Gastrocnemius medialis (tissue), 4 donors: ENCODE data around the gene SORCS1. TPM values are rescaled to one million over a fixed set of nuclear protein-coding genes. Genes with fewer than 3 reads are reported as not detected.

ENCODE experiments used
- ATAC-seq, 2 donors: fragments of 150-250 bp; one replicate each; pipeline ENCODE4 v1.9.1; 2016
- DNase-seq, 2 donors: peaks; one replicate each; pipeline ENCODE4 v3.0.0-alpha.2; 2019
- H3K27ac ChIP-seq, 4 donors: fragments of 200-600 bp; sonication (generic); 1 replicate in 1 of 4; 2 replicates in 3 of 4; pipeline ENCODE4 v1.5.1; 2016 to 2018; ENCODE audit warnings: mild to moderate bottlenecking in 2 of 4, moderate library complexity in 1 of 4
- H3K27me3 ChIP-seq, 3 donors: fragments of 200-600 bp; sonication (generic) in 2 of 3; 1 replicate in 1 of 3; 2 replicates in 2 of 3; pipeline versions ENCODE4 v1.5.1 to v1.6.0; 2016 to 2019; ENCODE audit warnings: mild to moderate bottlenecking in 1 of 3, moderate library complexity in 1 of 3
- H3K36me3 ChIP-seq, 2 donors: fragments of 200-600 bp; sonication (generic) in 1 of 2; one replicate each; pipeline ENCODE4 v1.5.1; 2017 to 2018
- H3K4me1 ChIP-seq, 2 donors: fragments of 200-600 bp; sonication (generic) in 1 of 2; one replicate each; pipeline ENCODE4 v1.5.1; 2016 to 2017; ENCODE audit warnings: mild to moderate bottlenecking in 2 of 2
- H3K4me3 ChIP-seq, 4 donors: fragments of 200-600 bp; sonication (generic) in 3 of 4; 1 replicate in 1 of 4; 2 replicates in 3 of 4; pipeline ENCODE4 v1.5.1; 2016 to 2019; ENCODE audit warnings: mild to moderate bottlenecking in 2 of 4
- H3K9me3 ChIP-seq, 3 donors: fragments of 200-600 bp; sonication (generic) in 2 of 3; 1 replicate in 1 of 3; 2 replicates in 2 of 3; pipeline ENCODE4 v1.5.1; 2016 to 2019
- POLR2A ChIP-seq, 2 donors: fragments of 450-650 bp; IDR thresholded peaks; one replicate each; pipeline ENCODE4 v1.6.1; 2017; ENCODE audit warnings: antibody characterized with exemption in 2 of 2, mild to moderate bottlenecking in 2 of 2, moderate library complexity in 2 of 2
- in situ Hi-C, 4 donors: fragments of 200-750 bp; cut with MboI; loops; one replicate each; pipeline versions ENCODE4 v1.15.0 to v1.8.0; 2017; ENCODE audit warnings: low sequenced_read_pairs in 4 of 4
- intact Hi-C: fragments of 100-400 bp; cut with DNase I; formaldehyde crosslinking; loops from one replicate; pipeline ENCODE4 v1.15.1; 2023; ENCODE audit warnings: low total_unique reads
- total RNA-seq, 4 donors: library from RNA; depleted of rRNA; stranded (reverse); fragments of >200 nt; gene quantifications; one replicate each; pipeline versions ENCODE4 v1.1.0 to v1.2.3, GENCODE V29; 2016
- TF ChIP-seq, protein P1 (sequence below), 5 experiments: fragments of 450-650 bp in 3 of 5; fragments of 200-600 bp in 2 of 5; sonication (generic) in 2 of 5; IDR thresholded peaks in 4 of 5; conservative IDR thresholded peaks in 1 of 5; 1 replicate in 4 of 5; 2 replicates in 1 of 5; pipeline ENCODE4 v1.5.1; 2016 to 2019; ENCODE audit warnings: antibody characterized with exemption in 5 of 5, mild to moderate bottlenecking in 3 of 5, moderate library complexity in 3 of 5

SORCS1 gene
- total RNA-seq, 4 donors from 2014 or later: 0.02 to 0.36 (median 0.24) TPM; not detected in 1

DNA sequence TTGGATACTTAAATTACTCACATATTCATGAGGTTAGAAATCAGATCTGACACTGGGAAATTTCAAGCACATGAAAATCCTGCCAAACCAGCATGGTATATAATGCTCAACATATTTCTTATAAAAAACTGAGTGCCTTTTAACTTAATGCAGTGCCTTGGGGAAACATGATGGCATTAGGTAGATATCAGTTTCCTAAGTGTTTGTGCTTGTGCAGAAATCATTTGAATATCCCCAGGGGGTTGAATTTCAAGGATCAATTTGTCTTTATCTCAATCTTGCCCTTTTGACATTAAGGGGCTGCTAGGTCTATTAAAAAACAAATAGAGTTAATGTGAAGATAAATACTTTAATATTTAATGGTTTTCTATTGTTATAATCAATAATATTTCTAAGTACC lies 396.3 kb downstream of the SORCS1 start:
- no peak for ATAC-seq
- H3K36me3 ChIP-seq: no peaks in the 10 kb centered on the region
- in situ Hi-C loops: no loop called here
- no peaks in the 10 kb centered on the region for H3K4me1 ChIP-seq
- H3K4me3 ChIP-seq: no peak overlapping the region
- no peak overlapping the region for H3K27ac ChIP-seq
- no peak for DNase-seq
- H3K27me3 ChIP-seq: no peaks in the 10 kb centered on the region
- intact Hi-C loops: no loop called here
- H3K9me3 ChIP-seq: no peaks in the 10 kb centered on the region
- TF ChIP-seq POLR2A (IDR thresholded peaks at IDR 0.05): no peak
- TF ChIP-seq, protein P1, sequence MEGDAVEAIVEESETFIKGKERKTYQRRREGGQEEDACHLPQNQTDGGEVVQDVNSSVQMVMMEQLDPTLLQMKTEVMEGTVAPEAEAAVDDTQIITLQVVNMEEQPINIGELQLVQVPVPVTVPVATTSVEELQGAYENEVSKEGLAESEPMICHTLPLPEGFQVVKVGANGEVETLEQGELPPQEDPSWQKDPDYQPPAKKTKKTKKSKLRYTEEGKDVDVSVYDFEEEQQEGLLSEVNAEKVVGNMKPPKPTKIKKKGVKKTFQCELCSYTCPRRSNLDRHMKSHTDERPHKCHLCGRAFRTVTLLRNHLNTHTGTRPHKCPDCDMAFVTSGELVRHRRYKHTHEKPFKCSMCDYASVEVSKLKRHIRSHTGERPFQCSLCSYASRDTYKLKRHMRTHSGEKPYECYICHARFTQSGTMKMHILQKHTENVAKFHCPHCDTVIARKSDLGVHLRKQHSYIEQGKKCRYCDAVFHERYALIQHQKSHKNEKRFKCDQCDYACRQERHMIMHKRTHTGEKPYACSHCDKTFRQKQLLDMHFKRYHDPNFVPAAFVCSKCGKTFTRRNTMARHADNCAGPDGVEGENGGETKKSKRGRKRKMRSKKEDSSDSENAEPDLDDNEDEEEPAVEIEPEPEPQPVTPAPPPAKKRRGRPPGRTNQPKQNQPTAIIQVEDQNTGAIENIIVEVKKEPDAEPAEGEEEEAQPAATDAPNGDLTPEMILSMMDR (IDR thresholded peaks at IDR 0.05 in 4 of 5, conservative IDR thresholded peaks at IDR 0.05 in 1 of 5): no peak

DNA sequence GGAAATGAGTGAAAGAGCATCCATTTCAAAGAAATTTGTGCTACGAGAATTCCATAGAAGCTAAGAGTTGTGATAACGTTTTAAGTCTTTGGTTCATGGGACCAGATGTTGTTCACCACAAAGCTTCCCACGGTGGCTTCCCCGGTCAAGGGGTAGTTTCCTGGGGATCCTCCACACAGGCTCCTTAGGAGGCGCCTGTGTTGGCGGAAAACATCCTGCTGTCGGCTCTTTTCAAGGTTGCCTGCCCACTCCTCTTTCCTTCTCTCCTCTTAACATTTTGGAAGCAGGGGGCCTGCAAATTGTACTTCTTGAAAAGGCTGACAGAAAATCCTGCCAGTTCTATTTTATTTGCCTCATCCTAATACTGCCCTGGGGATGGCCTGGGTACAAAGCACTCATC lies 398.6 kb downstream of the SORCS1 start:
- ATAC-seq (no peak), DNase-seq (no peak)
- intact Hi-C loops (no loop called here), in situ Hi-C loops (no loop called here)
- H3K4me1 ChIP-seq: no peaks in the 10 kb centered on the region
- no peak overlapping the region for H3K27ac ChIP-seq
- H3K9me3 ChIP-seq: no peaks in the 10 kb centered on the region
- TF ChIP-seq, protein P1 (IDR thresholded peaks at IDR 0.05 in 4 of 5, conservative IDR thresholded peaks at IDR 0.05 in 1 of 5): no peak
- TF ChIP-seq POLR2A (IDR thresholded peaks at IDR 0.05): no peak
- H3K4me3 ChIP-seq: no peak overlapping the region
- H3K27me3 ChIP-seq: no peaks in the 10 kb centered on the region
- H3K36me3 ChIP-seq: no peaks in the 10 kb centered on the region

DNA sequence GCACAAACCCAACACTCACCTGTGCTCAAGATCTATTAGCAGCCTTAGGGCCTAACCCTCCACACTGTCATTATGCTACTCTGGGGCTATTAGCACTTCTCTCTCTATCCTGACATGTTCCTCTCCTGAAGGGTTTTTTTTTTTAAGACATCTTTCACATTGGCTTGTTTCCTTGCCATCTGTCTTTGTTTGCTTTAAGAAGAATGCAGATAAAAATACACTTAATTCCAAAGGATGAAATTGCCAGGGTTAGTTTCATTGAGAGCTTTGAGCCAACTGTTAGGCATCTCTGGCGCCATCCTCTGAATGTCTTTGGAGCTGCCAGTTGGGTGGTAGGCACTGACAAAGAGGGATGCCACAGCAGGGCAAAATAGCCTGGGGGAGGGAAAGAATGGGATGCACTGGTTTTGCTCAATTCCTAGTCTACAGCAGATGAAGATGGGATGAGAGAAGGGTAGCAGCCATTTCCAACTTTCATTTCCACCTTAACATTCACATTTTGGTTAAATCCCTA lies 399.2 kb downstream of the SORCS1 start:
- intact Hi-C loops: no loop called here
- Histone ChIP-seq H3K27ac (no peak overlapping the region), H3K27me3 (no peaks in the 10 kb centered on the region), H3K36me3 (no peaks in the 10 kb centered on the region), H3K4me3 (no peak overlapping the region), H3K4me1 (no peaks in the 10 kb centered on the region), H3K9me3 (no peaks in the 10 kb centered on the region)
- DNase-seq: no peak
- in situ Hi-C loops: no loop called here
- TF ChIP-seq, protein P1 (IDR thresholded peaks at IDR 0.05 in 4 of 5, conservative IDR thresholded peaks at IDR 0.05 in 1 of 5): no peak
- TF ChIP-seq POLR2A (IDR thresholded peaks at IDR 0.05): no peak
- no peak for ATAC-seq

DNA sequence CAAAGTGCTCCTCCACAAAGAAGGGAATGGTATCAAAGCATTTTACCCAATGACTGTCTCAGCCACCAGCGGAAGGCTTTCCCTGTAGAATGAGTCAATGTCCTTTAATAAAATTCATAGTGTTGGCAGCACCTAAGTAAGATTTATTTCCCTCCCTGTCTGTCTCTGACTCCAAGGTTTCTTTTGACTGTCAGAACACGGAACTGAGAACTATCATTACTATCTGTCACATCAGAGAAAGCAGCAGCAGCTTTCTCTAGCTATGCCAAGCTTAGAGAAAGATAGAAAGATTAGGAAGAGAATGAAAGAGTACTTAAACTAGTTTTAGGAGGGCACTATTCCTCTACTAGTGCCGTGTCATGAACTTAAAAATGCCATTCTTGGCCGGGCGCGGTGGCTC lies 400.1 kb downstream of the SORCS1 start:
- no peak overlapping the region for H3K4me3 ChIP-seq
- H3K4me1 ChIP-seq: no peaks in the 10 kb centered on the region
- H3K27me3 ChIP-seq: no peaks in the 10 kb centered on the region
- intact Hi-C loops (no loop called here), in situ Hi-C loops (no loop called here)
- no peak for TF ChIP-seq POLR2A (IDR thresholded peaks at IDR 0.05)
- TF ChIP-seq, protein P1 (IDR thresholded peaks at IDR 0.05 in 4 of 5, conservative IDR thresholded peaks at IDR 0.05 in 1 of 5): no peak
- no peak for DNase-seq
- no peak for ATAC-seq
- no peaks in the 10 kb centered on the region for H3K36me3 ChIP-seq
- H3K27ac ChIP-seq: no peak overlapping the region
- no peaks in the 10 kb centered on the region for H3K9me3 ChIP-seq

DNA sequence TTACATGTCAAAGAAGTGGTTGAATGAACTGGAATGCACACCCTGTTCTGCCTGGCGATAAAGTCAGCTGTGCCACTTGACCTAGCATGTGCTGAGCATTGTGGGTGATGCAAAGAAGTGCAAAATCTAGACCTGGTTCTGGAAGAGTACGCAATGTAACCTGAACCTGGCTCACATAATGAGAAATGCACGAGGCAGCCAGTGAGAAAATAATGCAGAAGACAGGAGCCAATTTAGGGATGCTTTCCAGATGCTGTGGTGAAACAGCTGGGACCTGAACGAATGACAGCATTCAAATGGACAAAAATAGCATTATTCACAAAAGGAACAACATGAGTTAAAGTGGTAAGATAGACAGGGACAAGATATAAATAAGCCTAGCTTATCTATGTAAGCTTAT lies 402.6 kb downstream of the SORCS1 start:
- H3K27me3 ChIP-seq: no peaks in the 10 kb centered on the region
- in situ Hi-C loops (no loop called here), intact Hi-C loops (no loop called here)
- H3K27ac ChIP-seq: no peak overlapping the region
- H3K4me3 ChIP-seq: no peak overlapping the region
- DNase-seq (no peak), ATAC-seq (no peak)
- H3K9me3 ChIP-seq: no peaks in the 10 kb centered on the region
- H3K4me1 ChIP-seq: no peaks in the 10 kb centered on the region
- H3K36me3 ChIP-seq: no peaks in the 10 kb centered on the region
- TF ChIP-seq, protein P1 (IDR thresholded peaks at IDR 0.05 in 4 of 5, conservative IDR thresholded peaks at IDR 0.05 in 1 of 5): no peak
